ENCODE results near the gene ASB12. TPM values are rescaled to one million over a fixed set of nuclear protein-coding genes. Genes with fewer than 3 reads are reported as not detected.
A peak's percentile ranks its signal among the peaks of the same experiment; 100 is the strongest.
"Not testable (repeated sequence)": the region's sequence is repeated elsewhere in the genome, so short reads cannot be mapped to it uniquely, and the experiment has no call there.

ASB12 gene, protein sequence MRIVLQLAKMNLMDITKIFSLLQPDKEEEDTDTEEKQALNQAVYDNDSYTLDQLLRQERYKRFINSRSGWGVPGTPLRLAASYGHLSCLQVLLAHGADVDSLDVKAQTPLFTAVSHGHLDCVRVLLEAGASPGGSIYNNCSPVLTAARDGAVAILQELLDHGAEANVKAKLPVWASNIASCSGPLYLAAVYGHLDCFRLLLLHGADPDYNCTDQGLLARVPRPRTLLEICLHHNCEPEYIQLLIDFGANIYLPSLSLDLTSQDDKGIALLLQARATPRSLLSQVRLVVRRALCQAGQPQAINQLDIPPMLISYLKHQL
- 1 to 10 TPM in 1 of 3 donors, under 1 TPM in 1, not detected in 1; 0.37 to 3.9 TPM for polyA plus RNA-seq

DNA sequence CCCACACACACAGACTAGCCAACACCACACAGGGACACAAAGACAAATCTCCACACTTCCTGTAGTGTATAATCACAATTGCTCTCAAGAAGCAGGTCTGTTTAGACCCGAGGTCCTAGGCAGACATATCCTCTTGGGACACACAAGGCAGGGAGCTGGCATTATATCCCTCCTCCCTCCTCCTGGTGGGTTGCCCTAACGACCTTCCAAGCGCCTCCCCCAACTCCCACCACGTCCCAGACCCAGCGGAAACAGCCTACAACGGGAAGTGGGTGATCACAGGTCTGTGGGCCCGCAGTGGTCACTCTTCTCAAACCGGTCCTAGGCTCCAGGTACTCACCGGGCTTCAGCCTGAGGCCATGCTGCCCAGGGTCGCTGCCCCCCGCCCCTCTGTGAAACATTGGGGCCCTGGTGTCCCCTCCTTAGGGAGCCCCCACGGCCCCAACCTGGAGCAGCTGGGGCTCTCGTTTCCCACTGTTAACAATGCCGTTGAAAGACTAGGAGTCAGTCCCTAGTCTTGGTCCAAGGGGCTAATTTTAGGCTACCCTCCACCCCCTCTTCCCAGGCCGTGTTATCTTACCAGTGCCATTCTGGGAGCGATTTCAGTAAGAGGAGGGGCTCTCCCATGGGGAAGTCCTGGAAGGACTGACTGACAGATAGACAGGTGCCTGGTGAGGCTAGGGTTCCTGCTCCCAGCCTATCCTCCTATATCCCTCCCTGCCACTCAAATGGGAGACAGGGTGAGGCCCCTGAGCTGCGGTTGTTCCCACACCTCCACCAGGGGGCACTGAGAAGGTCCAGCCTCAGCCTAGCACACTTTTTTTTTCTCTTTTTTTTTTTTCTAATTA lies at the start of gene ASB12:
ASB12 (minus strand) TSS at position 485 of the 848 bp plus-strand sequence. CDS start 4,957 bp downstream, outside the sequence.
- no peak within 1 kb of the TSS for H3K4me3 Mint-ChIP-seq
- H3K27ac Mint-ChIP-seq = no peak within 1 kb of the TSS
- H3K36me3 Mint-ChIP-seq = no peaks in the 10 kb centered on the region
- H3K9me3 Mint-ChIP-seq = peaks cover 0 to 3% (median 0%) of the 10 kb centered on the region in 6 donors
- H3K4me1 Mint-ChIP-seq = no peaks in the 10 kb centered on the region
- no peak for DNase-seq
- peaks cover 0 to 4% (median 2%) of the 10 kb centered on the region in 3 donors for H3K27me3 Mint-ChIP-seq (ENCODE audit: low read depth in 3 of 3)

DNA sequence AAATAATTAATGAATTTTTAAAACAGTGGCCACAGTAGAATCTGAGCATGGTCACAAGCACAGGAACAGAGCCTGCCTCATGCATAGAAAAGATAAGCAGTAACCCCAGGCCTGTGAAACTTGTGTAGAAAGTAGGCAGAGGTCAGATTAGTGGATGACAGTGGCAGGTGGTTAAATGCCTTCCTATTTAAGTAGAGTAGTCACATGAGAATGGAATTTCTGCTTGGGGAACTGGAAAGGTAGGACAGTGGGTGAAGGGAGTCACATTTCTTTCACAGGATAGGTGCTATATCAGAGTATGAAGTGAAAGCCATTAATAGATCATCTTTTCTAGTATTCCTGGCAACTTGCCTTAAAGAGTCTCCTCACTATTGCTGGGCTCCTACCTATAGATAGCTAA lies 34.9 kb upstream of the ASB12 start:
- Mint-ChIP-seq H3K27me3 (ENCODE audit: low read depth in 3 of 3) (peaks cover 0 to 2% (median 0%) of the 10 kb centered on the region in 3 donors), H3K4me3 (no peak overlapping the region), H3K27ac (no peak overlapping the region), H3K4me1 (no peaks in the 10 kb centered on the region), H3K36me3 (peaks cover 7 to 28% (median 15%) of the 10 kb centered on the region in 3 donors), H3K9me3 (peaks cover 0 to 5% (median 0%) of the 10 kb centered on the region in 6 donors)
- DNase-seq = no peak

DNA sequence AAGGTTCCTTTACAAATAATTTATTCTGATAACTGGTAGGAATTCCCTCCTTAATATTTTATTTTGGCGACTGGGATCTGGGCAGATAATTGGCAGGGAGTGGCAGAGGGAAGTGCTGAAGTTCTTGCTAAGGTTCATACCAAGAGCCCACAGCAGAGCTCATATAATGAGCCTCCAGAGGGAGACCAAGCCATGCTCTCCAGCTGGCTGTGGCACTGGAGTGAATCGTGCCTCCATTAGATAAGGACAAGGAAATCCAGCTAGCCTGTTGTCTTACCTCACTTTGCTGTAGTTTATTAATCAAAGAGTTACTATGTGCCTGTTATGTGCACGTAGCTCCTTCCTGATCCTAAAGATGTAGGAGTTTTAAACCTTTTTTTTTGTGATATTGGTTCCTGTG lies 1.3 kb downstream of the ASB12 start:
- no peak for DNase-seq
- Mint-ChIP-seq H3K27ac (no peak overlapping the region), H3K36me3 (no peaks in the 10 kb centered on the region), H3K4me3 (no peak overlapping the region), H3K27me3 (ENCODE audit: low read depth in 3 of 3) (peaks cover 0 to 4% (median 0%) of the 10 kb centered on the region in 3 donors), H3K9me3 (peaks cover 0 to 3% (median 0%) of the 10 kb centered on the region in 6 donors), H3K4me1 (no peaks in the 10 kb centered on the region)

DNA sequence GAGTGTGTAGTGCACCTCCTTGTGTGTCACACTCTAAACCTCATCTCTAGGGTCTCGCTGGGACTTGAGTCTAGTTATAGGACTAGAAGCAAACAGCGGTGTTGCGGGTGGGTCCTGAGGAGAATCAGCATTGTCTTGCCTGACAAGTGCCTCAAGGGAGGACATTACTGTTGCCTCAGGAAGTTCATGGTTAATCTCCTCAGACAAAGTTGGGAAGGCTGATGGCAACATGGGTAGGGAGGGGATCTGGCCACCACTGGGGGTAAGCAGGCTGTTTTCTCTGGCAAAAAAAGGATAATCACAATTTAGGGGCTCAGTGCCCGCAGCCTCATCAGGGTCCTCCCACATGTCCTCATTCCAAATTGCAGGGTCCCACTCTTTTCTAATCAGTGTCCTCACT lies 12.4 kb downstream of the ASB12 start:
- Mint-ChIP-seq H3K27ac (no peak overlapping the region), H3K4me1 (no peaks in the 10 kb centered on the region), H3K4me3 (no peak overlapping the region), H3K27me3 (ENCODE audit: low read depth in 3 of 3) (peaks cover 2 to 5% (median 2%) of the 10 kb centered on the region in 3 donors), H3K9me3 (no peaks in the 10 kb centered on the region), H3K36me3 (no peaks in the 10 kb centered on the region)
- DNase-seq = no peak

DNA sequence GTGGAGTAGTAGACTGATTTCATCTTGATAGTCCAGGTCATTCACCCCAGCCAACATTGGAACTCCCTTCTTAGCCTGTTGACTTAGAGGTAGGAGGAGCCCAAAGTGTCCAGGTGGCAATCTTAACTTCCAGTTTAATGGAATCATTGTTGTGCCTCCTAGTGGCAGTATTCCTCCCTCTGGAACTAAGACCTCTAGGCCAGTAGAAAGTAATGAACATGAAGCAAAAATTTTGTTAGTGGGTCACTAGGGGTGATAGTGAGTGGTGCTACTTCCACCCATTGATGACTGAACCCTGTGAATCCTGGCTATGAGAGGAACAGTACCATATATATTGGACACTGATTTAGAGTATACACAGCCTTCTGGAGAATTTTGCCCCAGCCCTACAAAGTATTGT lies 16.4 kb downstream of the ASB12 start:
- H3K36me3 Mint-ChIP-seq; DNase-seq; H3K9me3 Mint-ChIP-seq; H3K27ac Mint-ChIP-seq; H3K27me3 Mint-ChIP-seq (ENCODE audit: low read depth in 3 of 3); H3K4me1 Mint-ChIP-seq; H3K4me3 Mint-ChIP-seq: not testable (repeated sequence)

DNA sequence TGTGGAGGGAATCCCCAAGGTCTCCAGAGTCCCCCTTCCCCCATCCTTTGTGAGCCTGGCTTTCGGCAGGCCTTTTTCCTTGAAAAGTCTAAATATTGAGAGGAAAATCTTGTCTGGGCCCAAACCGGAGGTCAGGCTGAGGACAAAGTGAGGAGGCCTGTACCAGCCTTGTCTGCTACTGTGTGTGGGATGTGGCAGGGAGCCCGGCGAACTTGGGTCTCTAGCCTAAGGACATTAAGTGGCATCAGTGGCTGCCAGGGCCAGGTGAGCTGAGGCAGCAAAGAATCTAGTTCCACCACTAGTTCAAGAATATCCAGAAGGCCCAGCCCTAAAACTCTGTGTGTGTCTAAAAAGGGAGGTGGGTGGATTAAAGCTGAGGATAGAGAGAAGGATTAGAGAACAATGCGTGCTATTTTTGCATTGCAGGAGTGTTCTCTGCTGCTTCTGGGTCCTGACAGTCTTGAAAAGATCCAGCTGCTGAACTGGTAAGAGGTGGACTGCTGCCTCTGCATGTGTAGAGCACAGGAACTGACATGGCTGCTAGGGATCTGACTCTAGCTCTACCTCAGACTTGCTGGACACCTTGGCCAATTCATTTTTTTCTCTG lies 23.7 kb downstream of the ASB12 start:
- Mint-ChIP-seq H3K27me3 (ENCODE audit: low read depth in 3 of 3) (peaks cover 5 to 8% (median 7%) of the 10 kb centered on the region in 3 donors), H3K4me1 (peaks cover 1 to 13% of the 10 kb centered on the region in 2 donors), H3K27ac (peak overlapping the region; percentile 84 to 97 (median 94)), H3K9me3 (no peaks in the 10 kb centered on the region), H3K36me3 (no peaks in the 10 kb centered on the region), H3K4me3 (peak overlapping the region; percentile 90 to 95 (median 93))
- no peak for DNase-seq

DNA sequence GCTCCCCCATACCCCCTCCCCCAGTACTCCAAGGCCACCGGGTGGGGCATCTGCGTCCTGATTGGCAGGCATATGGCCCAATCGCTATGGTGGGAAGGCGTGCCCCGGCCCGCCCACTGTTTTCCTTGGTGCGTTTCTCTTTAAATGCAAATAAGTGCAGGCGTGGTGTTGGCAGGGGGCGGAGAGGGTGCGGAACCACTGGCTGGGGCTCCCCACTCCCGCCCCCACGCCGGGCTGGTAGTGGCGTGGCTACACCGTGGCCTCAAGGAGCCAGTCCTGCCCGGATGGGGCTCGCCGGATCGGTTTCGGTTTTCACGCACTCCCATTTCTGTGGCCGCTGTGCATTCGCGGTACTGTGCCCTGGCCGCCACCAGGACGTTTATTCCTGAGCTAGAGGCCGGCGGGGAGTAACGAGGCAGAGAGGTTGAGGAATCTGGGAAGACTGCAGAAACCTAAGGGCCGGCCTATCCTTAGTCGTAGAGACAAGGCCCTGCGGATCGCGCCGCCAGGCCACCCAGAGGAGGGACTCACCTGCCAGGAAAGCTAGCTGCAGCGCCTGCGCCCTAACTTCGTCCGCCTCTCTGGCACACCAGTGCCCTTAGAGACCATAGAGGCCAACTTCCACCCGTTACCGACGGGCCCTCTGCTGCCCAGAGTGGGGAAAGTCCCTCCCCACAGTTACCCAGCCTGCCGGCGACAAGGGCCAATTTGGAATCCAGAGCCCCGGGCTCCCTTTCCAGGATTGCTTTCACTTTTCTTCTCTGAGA lies 24.5 kb downstream of the ASB12 start:
- H3K27ac Mint-ChIP-seq = peak overlapping the region; percentile 84 to 97 (median 94)
- peak overlapping the region; percentile 90 to 95 (median 93) for H3K4me3 Mint-ChIP-seq
- no peaks in the 10 kb centered on the region for H3K36me3 Mint-ChIP-seq
- H3K4me1 Mint-ChIP-seq = peaks cover 1 to 13% of the 10 kb centered on the region in 2 donors
- no peaks in the 10 kb centered on the region for H3K9me3 Mint-ChIP-seq
- peaks cover 5 to 8% (median 7%) of the 10 kb centered on the region in 3 donors for H3K27me3 Mint-ChIP-seq (ENCODE audit: low read depth in 3 of 3)
- peak; percentile 84 to 88 (median 87) for DNase-seq

DNA sequence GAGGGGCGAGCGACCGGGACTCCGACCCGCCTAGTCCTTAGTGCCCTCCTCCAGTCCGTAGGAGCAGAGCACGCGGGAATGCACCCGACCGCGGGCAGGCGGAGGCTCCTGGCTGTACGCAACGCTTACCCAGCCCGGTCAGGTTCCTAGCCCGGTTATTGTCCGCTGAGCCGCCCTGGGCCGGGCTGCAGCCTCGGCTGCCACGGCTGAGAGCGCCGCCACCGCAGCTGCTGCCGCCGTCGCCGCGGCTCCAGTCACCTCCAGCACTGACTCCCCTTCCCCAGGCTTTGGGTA lies 25.0 kb downstream of the ASB12 start, which contains the start of gene AMER1:
AMER1 (minus strand) TSS at position 268 of the 294 bp plus-strand sequence. CDS start 12,422 bp downstream, outside the sequence.
- peaks cover 1 to 13% of the 10 kb centered on the region in 2 donors for H3K4me1 Mint-ChIP-seq
- H3K27me3 Mint-ChIP-seq (ENCODE audit: low read depth in 3 of 3) = peaks cover 5 to 8% (median 7%) of the 10 kb centered on the region in 3 donors
- H3K36me3 Mint-ChIP-seq = no peaks in the 10 kb centered on the region
- peak within 1 kb of the TSS; percentile 84 to 97 (median 94) for H3K27ac Mint-ChIP-seq
- no peak for DNase-seq
- no peaks in the 10 kb centered on the region for H3K9me3 Mint-ChIP-seq
- H3K4me3 Mint-ChIP-seq = peak within 1 kb of the TSS; percentile 90 to 95 (median 93)

DNA sequence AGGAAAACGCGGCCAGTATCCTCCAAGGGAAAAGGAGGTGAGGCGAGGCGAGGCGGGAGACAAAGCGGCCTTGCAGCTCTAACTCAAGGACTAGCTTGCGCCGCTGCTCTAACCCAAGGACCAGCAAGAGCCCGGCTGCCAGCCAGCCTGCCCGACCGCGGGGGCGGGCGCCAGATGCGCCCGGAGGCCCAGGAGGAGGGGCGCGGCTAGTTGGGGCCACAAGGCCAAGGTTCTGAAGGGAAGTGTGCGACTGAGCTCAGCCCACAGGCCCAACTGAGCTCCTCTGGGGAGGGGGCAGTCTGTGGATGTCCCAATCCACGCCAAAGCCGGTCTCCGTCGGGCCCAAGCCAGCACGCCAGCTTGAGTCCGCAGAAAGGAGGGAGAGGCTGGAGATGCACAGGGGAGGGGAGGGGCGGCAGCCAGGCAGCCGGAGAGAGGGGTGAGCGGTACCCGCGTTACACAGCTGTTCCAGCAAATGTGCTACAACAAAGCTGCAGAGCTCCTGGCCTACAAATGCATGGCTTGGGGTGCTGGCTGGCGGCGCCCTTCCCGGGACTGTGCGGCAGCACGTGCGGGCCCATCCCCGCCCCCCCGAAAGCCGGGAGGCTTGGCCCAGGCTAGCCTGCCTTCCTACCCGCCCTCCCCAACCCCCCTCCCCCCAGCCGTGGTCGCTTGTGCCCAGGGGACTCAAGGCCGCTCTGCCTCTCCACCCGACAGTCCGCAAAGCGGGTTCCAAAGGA lies 25.5 kb downstream of the ASB12 start:
- peak overlapping the region; percentile 79 to 94 (median 92) for H3K4me3 Mint-ChIP-seq
- peaks cover 5 to 8% (median 7%) of the 10 kb centered on the region in 3 donors for H3K27me3 Mint-ChIP-seq (ENCODE audit: low read depth in 3 of 3)
- no peaks in the 10 kb centered on the region for H3K9me3 Mint-ChIP-seq
- H3K27ac Mint-ChIP-seq = peak overlapping the region in 3 of 6 donors; percentile 59 to 69 (median 69)
- H3K4me1 Mint-ChIP-seq = peaks cover 1 to 13% of the 10 kb centered on the region in 2 donors
- peak in 2 of 3 donors; percentile 22 to 30 for DNase-seq
- no peaks in the 10 kb centered on the region for H3K36me3 Mint-ChIP-seq

DNA sequence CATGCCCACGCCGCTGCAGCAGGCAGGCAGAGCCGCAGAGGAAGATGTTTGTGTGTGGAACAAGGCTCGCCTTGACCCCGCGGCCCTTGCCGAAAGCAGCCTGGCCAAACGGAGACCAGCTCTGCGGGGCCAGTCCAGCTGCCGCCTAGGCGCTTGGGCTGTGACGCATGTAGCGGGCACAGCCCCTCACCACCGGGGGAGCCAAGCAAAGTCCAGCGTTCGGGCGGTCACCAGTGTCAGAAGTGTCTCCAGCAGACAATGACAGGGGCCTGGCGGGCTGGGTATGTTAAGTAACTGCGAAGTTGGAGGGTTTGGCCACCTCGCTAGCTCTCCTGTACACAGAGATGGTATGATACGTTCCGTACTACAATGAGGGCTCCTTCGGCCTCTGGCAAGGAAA lies 26.2 kb downstream of the ASB12 start:
- no peaks in the 10 kb centered on the region for H3K36me3 Mint-ChIP-seq
- H3K4me1 Mint-ChIP-seq = peaks cover 1 to 13% of the 10 kb centered on the region in 2 donors
- peak overlapping the region in 3 of 6 donors; percentile 59 to 69 (median 69) for H3K27ac Mint-ChIP-seq
- no peak for DNase-seq
- no peaks in the 10 kb centered on the region for H3K9me3 Mint-ChIP-seq
- peaks cover 5 to 7% (median 7%) of the 10 kb centered on the region in 3 donors for H3K27me3 Mint-ChIP-seq (ENCODE audit: low read depth in 3 of 3)
- peak overlapping the region; percentile 71 to 94 (median 77) for H3K4me3 Mint-ChIP-seq

DNA sequence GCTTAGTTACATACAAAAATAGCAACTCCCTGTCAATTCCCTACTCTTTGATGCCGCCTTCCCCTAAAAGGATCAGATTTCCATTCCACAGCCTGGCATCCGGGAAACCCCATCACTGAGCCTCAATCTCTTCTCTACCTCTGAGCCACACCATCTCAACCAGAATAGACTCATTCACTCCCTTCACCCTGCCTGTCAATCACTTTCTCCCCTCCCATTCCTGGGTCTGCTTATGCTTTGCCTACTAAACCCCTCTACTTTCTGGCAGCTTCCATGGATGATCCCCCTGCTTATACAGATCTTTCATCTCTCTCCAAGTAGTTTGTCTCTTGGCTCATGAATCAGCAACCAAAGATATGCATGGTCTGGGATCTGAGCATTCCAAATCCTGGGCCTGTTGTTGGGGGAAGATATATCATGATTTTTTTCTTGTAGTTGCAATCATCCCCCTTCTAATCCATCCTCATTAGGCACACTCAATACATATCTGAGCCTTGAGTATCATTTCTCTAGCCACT lies 27.5 kb downstream of the ASB12 start:
- Mint-ChIP-seq H3K27ac (no peak overlapping the region), H3K4me3 (peak overlapping the region in 1 of 5 donors; percentile 36), H3K27me3 (ENCODE audit: low read depth in 3 of 3) (peaks cover 5 to 7% (median 5%) of the 10 kb centered on the region in 3 donors), H3K36me3 (no peaks in the 10 kb centered on the region), H3K4me1 (peaks cover 1 to 13% of the 10 kb centered on the region in 2 donors), H3K9me3 (no peaks in the 10 kb centered on the region)
- DNase-seq = no peak

DNA sequence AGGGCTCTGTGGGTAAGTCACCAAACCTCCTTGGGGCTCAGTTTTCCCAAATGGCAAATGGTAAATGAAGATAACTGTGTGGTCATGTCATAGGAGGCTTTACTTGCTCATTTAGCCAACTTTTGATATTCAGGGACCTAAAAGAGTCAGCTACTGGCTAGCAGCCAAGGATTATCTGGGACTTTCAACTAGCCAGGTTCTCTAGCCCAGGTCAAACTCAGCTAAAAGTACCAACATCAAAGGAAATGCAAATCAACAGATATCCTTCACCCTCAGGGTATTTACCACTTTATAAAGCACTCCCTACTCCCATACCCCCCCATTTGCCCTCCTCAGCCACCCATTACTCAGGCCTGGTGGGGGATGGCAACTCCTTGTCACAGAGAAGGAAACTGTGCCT lies 32.4 kb downstream of the ASB12 start:
- Mint-ChIP-seq H3K4me1 (peaks cover 0 to 3% of the 10 kb centered on the region in 2 donors), H3K4me3 (no peak overlapping the region), H3K9me3 (no peaks in the 10 kb centered on the region), H3K36me3 (no peaks in the 10 kb centered on the region), H3K27me3 (ENCODE audit: low read depth in 3 of 3) (peaks cover 0 to 5% (median 1%) of the 10 kb centered on the region in 3 donors), H3K27ac (no peak overlapping the region)
- no peak for DNase-seq
